ENCODE results near the gene ACLY.
"Not testable (repeated sequence)": the region's sequence is repeated elsewhere in the genome, so short reads cannot be mapped to it uniquely, and the experiment has no call there.

Gene ACLY

GRCh38 chr17:41939044-41939692 is 20.4 kb upstream of the ACLY start:
- DNase-seq: no peak

- DNase-seq: no peak
Measured at GRCh38 chr17:41937970-41938954, 19.5 kb upstream of the ACLY start.

GRCh38 chr17:41935641-41936040 is 16.9 kb upstream of the ACLY start:
- no peak for DNase-seq

- DNase-seq: peak; percentile 70 to 84
Measured at GRCh38 chr17:41932816-41933389, 14.2 kb upstream of the ACLY start.

GRCh38 chr17:41931715-41932114 is 13.0 kb upstream of the ACLY start:
- not testable (repeated sequence) for DNase-seq

DNA sequence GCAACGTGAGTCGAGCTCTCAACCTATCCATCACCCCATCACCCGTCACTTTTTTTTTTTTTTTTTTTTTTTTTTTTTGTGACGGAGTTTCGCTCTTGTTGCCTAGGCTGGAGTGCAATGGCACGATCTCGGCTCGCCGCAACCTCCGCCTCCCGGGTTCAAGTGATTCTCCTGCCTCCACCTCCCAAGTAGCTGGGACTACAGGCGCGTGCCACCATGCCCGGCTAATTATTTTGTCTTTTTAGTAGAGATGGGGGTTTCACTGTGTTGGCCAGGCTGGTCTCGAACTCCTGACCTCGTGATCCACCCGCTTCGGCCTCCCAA is 12.0 kb upstream of the ACLY start:
- DNase-seq: not testable (repeated sequence)

GRCh38 chr17:41930009-41930832 is 11.5 kb upstream of the ACLY start, which contains the start of gene ODAD4:
TSS of gene ODAD4 (plus strand) at chr17:41930617. CDS start at chr17:41930724, 107 bp downstream.
- DNase-seq: peak; percentile 98

GRCh38 chr17:41928693-41929251 is 10.0 kb upstream of the ACLY start:
- DNase-seq: no peak

GRCh38 chr17:41925991-41926590 is 7.3 kb upstream of the ACLY start:
- no peak for DNase-seq

DNA sequence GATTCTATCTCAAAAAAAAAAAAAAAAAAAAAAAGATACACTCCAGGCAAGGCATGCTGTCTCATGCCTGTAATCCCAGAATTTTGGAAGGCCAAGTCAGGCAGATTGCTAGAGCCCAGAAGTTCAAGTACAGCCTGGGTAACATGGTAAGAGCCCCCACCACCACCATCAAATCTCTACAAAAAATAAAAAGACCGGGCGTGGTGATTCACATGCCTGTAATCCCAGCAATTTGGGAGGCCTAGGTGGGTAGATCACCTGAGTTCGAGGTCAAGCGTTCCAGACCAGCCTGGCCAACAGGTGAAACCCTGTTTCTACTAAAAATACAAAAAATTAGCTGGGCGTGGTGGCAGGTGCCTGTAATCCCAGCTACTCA is 1.8 kb upstream of the ACLY start:
- no peak for DNase-seq

DNA sequence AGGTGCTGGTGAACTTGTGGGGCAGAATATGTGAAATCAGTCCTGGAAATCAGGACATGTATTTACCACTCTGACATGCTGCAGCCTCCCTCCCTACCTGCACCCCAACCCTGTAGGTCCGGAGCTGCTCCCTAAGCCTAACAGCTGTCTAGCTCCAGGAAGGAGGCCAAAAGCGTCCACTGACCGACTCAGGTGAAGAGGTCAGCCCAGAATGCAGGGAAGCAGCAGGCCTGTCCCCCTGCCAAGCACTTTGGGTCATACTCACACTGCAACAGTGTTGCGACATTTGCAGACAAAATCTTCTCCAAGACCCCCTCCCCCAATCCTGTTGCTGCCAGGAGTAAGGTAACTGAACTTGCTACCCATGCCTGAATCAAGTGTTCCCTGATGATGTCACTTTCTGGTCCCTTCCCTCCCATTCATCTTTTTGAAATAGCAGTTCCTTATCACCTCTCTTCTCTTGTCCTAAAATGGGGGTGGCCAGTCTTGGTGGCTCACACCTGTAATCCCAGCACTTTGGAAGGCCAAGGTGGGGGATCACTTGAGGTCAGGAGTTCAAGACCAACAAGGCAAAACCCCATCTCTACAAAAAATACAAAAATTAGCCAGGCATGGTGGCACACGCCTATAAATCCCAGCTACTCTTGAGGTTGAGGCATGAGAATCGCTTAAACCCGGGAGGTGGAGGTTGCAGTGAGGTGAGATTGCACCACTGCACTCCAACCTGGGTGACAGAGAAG is 1.3 kb upstream of the ACLY start:
- DNase-seq: no peak

- no peak for DNase-seq
Measured at GRCh38 chr17:41919165-41919817, 540 bp upstream of the ACLY start.

DNA sequence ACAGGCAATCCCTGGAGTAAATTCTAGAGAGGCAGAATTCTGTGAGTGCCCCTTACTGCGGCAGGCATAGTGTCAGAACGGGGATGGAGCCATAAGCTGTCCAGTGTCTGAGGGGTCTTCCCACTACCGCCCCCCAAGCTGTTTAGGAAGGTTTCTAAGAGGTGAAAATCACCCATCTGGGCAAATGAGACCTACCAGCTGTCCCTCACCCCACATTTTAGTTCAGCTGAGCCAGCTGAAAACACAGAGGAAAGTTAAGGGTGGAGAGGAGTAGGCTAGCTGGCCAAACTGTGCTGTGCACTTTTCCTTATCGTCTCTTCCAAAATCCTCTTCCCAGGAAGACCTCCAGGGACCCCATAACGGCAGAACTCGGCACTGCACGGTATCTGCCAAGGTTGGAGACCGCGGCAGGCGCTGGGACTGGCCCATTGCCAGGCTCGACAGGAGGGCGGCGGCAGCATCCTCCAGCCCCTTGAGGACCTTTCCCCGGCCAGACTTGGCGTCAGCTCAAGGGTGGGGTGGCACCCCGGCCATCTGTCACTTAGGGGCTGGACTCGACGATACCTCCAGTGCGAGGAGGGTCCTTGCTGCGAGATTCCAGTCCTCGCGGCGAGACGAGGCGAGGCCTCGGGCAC is 955 bp downstream of the ACLY start:
- DNase-seq: peak in 1 of 2 experiments; percentile 20

GRCh38 chr17:41917192-41917591 is 1.6 kb downstream of the ACLY start:
- DNase-seq: no peak

DNA sequence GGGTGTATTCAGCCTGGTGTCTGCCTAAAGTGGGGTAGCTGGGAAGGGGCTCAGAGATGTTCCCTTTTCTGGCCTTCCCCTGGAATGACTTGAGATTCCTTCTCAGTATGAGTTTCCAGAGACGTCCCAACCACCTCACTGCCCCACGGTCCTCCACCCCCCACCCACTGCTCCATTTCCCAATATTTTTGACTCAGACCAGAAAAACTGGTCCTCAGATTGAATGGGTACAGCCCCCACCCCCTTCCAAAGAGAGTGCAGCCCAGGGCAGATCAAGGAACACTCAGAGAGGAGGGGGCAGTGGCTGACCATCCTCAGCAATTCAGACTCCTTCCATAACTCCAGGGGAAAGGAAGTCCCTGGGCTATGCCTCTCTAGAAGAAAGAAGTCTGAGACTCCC is 3.2 kb downstream of the ACLY start:
- DNase-seq: no peak

- DNase-seq: no peak
Measured at GRCh38 chr17:41915020-41915419, 3.7 kb downstream of the ACLY start.

DNA sequence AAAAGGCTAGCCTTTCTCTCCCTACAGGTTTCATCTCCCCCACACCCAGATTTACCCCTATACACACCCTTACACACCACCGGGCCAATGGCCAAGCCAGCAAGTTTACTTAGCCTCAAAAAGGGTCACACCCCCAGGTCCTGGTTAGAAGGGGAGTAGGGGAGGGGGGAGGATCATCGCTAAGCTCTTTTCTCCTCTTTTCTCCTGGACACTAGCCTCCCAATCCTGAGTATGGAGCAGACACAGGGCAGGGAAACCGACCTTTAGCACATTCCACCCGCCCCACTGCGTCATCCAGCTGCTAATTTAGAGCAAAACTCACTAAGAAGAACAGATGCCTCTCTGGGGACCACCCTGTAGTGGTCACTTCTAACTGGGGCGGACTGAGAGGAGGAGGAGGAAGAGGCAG is 4.4 kb downstream of the ACLY start:
- DNase-seq: no peak

GRCh38 chr17:41913798-41914197 is 5.0 kb downstream of the ACLY start:
- DNase-seq: no peak

GRCh38 chr17:41912925-41913324 is 5.8 kb downstream of the ACLY start:
- DNase-seq: no peak

- DNase-seq: no peak
Measured at GRCh38 chr17:41910701-41911391, 7.9 kb downstream of the ACLY start.

All from Kasumi-1 (cell line).